ENCODE measurements around the gene SHISA9. TPM values are rescaled to one million over a fixed set of nuclear protein-coding genes. Genes with fewer than 3 reads are reported as not detected.

SHISA9 gene
- polyA plus RNA-seq, 1 of the 3 experiments (the other 2 are of a cell fraction), result 0.02 TPM

DNA sequence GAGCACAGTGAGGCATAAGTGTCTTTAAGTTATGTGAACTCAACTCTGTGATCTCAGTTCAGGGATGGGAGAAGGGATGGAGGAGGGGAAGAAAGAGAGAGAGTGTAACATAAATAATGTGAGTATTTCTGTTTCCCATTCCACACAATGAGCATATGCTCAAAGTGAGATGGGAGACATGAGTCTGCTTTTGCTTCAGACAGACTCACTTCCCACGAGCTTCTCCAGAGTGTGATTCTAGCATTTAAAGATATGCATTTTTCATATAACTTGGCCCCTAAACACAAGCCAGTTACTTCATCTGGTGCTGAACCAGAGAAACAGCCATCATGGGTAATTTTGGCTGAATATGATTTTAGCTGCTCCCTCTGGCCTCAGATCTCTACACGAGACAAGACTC lies 35.0 kb downstream of the SHISA9 start:
- POLR2A ChIA-PET, result no interaction called here
- CTCF ChIA-PET, result no interaction called here
- WGBS (ENCODE audit: low lambda C conversion rate), result 3% methylated on average over 2 of the region's 2 CpGs

More for the DNA sequence above, 35.0 kb downstream of the SHISA9 start:
- Histone ChIP-seq H3K79me2 (ENCODE audit: insufficient read depth) (no peaks in the 10 kb centered on the region), H3K4me3 (ENCODE audit: low read depth in 2 of 2, low read length in 1 of 2) (no peak overlapping the region), H3K4me1 (ENCODE audit: control insufficient read depth in 1 of 2, insufficient read depth in 2 of 2, low read depth in 1 of 2, low read length in 1 of 2) (no peaks in the 10 kb centered on the region), H3K36me3 (replicated peaks in 1 of 2; ENCODE audit: control insufficient read depth in 1 of 2, insufficient read depth in 2 of 2, low read length in 1 of 2) (no peaks in the 10 kb centered on the region), H3K9ac (no peak overlapping the region), H3K9me3 (no peaks in the 10 kb centered on the region), H3K27me3 (ENCODE audit: insufficient read depth) (no peaks in the 10 kb centered on the region), H3K27ac (ENCODE audit: low read depth in 2 of 2, low read length in 1 of 2) (no peak overlapping the region), H3F3A (replicated peaks; ENCODE audit: insufficient read depth) (no peaks in the 10 kb centered on the region), H3K4me2 (no peak overlapping the region), H3K9me2 (no peaks in the 10 kb centered on the region), H2AFZ (ENCODE audit: low read depth) (no peak overlapping the region), H4K20me1 (ENCODE audit: insufficient read depth) (no peaks in the 10 kb centered on the region)
- TF ChIP-seq, protein P1, sequence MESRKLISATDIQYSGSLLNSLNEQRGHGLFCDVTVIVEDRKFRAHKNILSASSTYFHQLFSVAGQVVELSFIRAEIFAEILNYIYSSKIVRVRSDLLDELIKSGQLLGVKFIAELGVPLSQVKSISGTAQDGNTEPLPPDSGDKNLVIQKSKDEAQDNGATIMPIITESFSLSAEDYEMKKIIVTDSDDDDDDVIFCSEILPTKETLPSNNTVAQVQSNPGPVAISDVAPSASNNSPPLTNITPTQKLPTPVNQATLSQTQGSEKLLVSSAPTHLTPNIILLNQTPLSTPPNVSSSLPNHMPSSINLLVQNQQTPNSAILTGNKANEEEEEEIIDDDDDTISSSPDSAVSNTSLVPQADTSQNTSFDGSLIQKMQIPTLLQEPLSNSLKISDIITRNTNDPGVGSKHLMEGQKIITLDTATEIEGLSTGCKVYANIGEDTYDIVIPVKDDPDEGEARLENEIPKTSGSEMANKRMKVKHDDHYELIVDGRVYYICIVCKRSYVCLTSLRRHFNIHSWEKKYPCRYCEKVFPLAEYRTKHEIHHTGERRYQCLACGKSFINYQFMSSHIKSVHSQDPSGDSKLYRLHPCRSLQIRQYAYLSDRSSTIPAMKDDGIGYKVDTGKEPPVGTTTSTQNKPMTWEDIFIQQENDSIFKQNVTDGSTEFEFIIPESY (IDR thresholded peaks at IDR 0.05; ENCODE audit: borderline replicate concordance, low read depth), result no peak
- TF ChIP-seq TAF1 (IDR thresholded peaks at IDR 0.05; ENCODE audit: borderline replicate concordance, low read depth, low read length) (no peak), NFIC (IDR thresholded peaks at IDR 0.05; ENCODE audit: borderline replicate concordance) (no peak), FOSL2 (IDR thresholded peaks at IDR 0.05; ENCODE audit: borderline replicate concordance, low read depth) (no peak), JUND (IDR thresholded peaks at IDR 0.05) (no peak), FOXM1 (IDR thresholded peaks at IDR 0.05; ENCODE audit: low read depth) (no peak), NRF1 (IDR thresholded peaks at IDR 0.05; ENCODE audit: low read depth, low read length) (no peak), ELF1 (IDR thresholded peaks at IDR 0.05) (no peak), EP300 (IDR thresholded peaks at IDR 0.05; ENCODE audit: borderline replicate concordance in 1 of 2, low read depth in 1 of 2, low read length in 1 of 2) (no peak), POLR2AphosphoS5 (IDR thresholded peaks at IDR 0.05; ENCODE audit: low read depth, low read length) (no peak), GATA2 (CRISPR knock-in tag; IDR thresholded peaks at IDR 0.05) (no peak), MXI1 (IDR thresholded peaks at IDR 0.05; ENCODE audit: low read depth, low read length) (no peak), SIN3A (IDR thresholded peaks at IDR 0.05; ENCODE audit: borderline replicate concordance, low read depth, low read length) (no peak), RAD21 (IDR thresholded peaks at IDR 0.05; ENCODE audit: low read length) (no peak), GABPA (IDR thresholded peaks at IDR 0.05; ENCODE audit: low read depth) (no peak)
- TF ChIP-seq, protein P2, sequence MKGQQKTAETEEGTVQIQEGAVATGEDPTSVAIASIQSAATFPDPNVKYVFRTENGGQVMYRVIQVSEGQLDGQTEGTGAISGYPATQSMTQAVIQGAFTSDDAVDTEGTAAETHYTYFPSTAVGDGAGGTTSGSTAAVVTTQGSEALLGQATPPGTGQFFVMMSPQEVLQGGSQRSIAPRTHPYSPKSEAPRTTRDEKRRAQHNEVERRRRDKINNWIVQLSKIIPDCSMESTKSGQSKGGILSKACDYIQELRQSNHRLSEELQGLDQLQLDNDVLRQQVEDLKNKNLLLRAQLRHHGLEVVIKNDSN (IDR thresholded peaks at IDR 0.05; ENCODE audit: borderline replicate concordance, low read depth), result no peak
- TF ChIP-seq, protein P3, sequence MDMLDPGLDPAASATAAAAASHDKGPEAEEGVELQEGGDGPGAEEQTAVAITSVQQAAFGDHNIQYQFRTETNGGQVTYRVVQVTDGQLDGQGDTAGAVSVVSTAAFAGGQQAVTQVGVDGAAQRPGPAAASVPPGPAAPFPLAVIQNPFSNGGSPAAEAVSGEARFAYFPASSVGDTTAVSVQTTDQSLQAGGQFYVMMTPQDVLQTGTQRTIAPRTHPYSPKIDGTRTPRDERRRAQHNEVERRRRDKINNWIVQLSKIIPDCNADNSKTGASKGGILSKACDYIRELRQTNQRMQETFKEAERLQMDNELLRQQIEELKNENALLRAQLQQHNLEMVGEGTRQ (IDR thresholded peaks at IDR 0.05; ENCODE audit: borderline replicate concordance, low read depth, low read length), result no peak
- TF ChIP-seq, protein P4, sequence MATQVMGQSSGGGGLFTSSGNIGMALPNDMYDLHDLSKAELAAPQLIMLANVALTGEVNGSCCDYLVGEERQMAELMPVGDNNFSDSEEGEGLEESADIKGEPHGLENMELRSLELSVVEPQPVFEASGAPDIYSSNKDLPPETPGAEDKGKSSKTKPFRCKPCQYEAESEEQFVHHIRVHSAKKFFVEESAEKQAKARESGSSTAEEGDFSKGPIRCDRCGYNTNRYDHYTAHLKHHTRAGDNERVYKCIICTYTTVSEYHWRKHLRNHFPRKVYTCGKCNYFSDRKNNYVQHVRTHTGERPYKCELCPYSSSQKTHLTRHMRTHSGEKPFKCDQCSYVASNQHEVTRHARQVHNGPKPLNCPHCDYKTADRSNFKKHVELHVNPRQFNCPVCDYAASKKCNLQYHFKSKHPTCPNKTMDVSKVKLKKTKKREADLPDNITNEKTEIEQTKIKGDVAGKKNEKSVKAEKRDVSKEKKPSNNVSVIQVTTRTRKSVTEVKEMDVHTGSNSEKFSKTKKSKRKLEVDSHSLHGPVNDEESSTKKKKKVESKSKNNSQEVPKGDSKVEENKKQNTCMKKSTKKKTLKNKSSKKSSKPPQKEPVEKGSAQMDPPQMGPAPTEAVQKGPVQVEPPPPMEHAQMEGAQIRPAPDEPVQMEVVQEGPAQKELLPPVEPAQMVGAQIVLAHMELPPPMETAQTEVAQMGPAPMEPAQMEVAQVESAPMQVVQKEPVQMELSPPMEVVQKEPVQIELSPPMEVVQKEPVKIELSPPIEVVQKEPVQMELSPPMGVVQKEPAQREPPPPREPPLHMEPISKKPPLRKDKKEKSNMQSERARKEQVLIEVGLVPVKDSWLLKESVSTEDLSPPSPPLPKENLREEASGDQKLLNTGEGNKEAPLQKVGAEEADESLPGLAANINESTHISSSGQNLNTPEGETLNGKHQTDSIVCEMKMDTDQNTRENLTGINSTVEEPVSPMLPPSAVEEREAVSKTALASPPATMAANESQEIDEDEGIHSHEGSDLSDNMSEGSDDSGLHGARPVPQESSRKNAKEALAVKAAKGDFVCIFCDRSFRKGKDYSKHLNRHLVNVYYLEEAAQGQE (IDR thresholded peaks at IDR 0.05; ENCODE audit: low read depth, low read length), result no peak
- TF ChIP-seq, protein P5, sequence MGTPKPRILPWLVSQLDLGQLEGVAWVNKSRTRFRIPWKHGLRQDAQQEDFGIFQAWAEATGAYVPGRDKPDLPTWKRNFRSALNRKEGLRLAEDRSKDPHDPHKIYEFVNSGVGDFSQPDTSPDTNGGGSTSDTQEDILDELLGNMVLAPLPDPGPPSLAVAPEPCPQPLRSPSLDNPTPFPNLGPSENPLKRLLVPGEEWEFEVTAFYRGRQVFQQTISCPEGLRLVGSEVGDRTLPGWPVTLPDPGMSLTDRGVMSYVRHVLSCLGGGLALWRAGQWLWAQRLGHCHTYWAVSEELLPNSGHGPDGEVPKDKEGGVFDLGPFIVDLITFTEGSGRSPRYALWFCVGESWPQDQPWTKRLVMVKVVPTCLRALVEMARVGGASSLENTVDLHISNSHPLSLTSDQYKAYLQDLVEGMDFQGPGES (IDR thresholded peaks at IDR 0.05; ENCODE audit: low read depth, low read length), result no peak
- TF ChIP-seq, protein P6, sequence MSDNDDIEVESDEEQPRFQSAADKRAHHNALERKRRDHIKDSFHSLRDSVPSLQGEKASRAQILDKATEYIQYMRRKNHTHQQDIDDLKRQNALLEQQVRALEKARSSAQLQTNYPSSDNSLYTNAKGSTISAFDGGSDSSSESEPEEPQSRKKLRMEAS (IDR thresholded peaks at IDR 0.05; ENCODE audit: low read depth), result no peak
- DNase-seq, result no peak

Measured in SK-N-SH (cell line).